ENCODE results near the gene CD247. TPM values are rescaled to one million over a fixed set of nuclear protein-coding genes. Genes with fewer than 3 reads are reported as not detected.

Gene CD247
- total and polyA plus RNA-seq, 9 of the 15 experiments (the other 6 are each of a cell fraction or from before 2014, with no cell fraction given), result 0.08 to 0.42 (median 0.28) TPM; not detected in 5

DNA sequence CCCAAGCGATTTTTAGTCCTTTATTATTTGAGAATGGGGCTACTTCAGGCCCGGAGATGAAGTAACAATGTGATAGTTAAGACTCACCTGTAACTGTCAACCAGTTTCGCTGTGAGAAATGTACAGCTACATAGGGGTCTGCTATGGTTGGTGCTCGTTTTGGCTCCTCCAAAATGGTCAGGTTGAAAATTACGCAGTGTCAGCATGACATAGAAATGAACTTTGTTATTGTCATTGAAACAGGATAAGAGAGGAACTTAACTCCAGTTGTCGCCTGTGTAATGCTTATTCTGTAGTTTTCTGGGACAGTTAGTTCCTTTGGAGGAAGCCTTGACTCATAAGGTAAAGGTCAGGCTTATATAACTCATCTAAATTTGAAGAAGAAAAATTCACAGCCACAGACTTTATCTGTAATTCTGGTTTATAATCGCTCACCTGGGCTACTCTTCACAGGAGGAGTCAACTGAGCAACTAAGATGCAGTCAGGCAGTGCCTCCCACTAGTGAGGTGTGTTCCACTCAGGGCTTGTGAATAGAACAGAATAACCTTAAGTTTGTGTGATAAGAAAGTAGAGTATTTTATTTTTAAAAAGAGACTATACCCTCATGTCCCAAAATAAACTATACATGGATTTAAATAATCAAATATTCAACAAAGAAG, 130.9 kb downstream of the CD247 start (continued):
- TF ChIP-seq, protein P1, sequence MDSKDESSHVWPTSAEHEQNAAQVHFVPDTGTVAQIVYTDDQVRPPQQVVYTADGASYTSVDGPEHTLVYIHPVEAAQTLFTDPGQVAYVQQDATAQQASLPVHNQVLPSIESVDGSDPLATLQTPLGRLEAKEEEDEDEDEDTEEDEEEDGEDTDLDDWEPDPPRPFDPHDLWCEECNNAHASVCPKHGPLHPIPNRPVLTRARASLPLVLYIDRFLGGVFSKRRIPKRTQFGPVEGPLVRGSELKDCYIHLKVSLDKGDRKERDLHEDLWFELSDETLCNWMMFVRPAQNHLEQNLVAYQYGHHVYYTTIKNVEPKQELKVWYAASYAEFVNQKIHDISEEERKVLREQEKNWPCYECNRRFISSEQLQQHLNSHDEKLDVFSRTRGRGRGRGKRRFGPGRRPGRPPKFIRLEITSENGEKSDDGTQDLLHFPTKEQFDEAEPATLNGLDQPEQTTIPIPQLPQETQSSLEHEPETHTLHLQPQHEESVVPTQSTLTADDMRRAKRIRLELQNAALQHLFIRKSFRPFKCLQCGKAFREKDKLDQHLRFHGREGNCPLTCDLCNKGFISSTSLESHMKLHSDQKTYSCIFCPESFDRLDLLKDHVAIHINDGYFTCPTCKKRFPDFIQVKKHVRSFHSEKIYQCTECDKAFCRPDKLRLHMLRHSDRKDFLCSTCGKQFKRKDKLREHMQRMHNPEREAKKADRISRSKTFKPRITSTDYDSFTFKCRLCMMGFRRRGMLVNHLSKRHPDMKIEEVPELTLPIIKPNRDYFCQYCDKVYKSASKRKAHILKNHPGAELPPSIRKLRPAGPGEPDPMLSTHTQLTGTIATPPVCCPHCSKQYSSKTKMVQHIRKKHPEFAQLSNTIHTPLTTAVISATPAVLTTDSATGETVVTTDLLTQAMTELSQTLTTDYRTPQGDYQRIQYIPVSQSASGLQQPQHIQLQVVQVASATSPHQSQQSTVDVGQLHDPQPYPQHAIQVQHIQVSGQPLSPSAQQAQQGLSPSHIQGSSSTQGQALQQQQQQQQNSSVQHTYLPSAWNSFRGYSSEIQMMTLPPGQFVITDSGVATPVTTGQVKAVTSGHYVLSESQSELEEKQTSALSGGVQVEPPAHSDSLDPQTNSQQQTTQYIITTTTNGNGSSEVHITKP (IDR thresholded peaks at IDR 0.05; ENCODE audit: partially characterized antibody), result peak; percentile 42
- TF ChIP-seq PHF21A (IDR thresholded peaks at IDR 0.05; ENCODE audit: borderline replicate concordance, low read depth) (no peak), MAFK (IDR thresholded peaks at IDR 0.05; ENCODE audit: low read length) (peak; percentile 95), LEF1 (IDR thresholded peaks at IDR 0.05) (0 out of 2 replicates have a peak, but pooled peaks have one; percentile 16), ZNF354B (CRISPR knock-in tag; IDR thresholded peaks at IDR 0.05) (no peak)

Other genes with a start within 250 kb of the CD247 start
- 115 and 139 TPM in 2 replicates for gene CREG1, start 35.2 kb upstream of the CD247 start, total RNA-seq (2014; rRNA removed)
- 161 and 179 TPM in 2 replicates for gene CREG1, start 35.2 kb upstream of the CD247 start, total RNA-seq (2014; rRNA removed; fragmentation: Illumina TruSeq; extraction: Trizol)
- 164 and 178 TPM in 2 replicates for gene CREG1, start 35.2 kb upstream of the CD247 start, total RNA-seq (2015; rRNA removed; fragmentation: Illumina TruSeq; extraction: Trizol)
- 150 and 154 TPM in 2 replicates for gene CREG1, start 35.2 kb upstream of the CD247 start, total RNA-seq (2021)
- gene CREG1, start 35.2 kb upstream of the CD247 start, polyA plus RNA-seq (2011; rRNA removed), result 272 TPM in 2 replicates
- 163 and 197 TPM in 2 replicates for gene CREG1, start 35.2 kb upstream of the CD247 start, polyA plus RNA-seq (2014; fragmentation: Illumina TruSeq; extraction: Trizol)
- 10 to 100 TPM; 45.7 to 58.2 TPM for gene CREG1, start 35.2 kb upstream of the CD247 start, polyA plus RNA-seq (2014; fragmentation: Nextera tagmentation; extraction: Ambion mirVana)
- gene CREG1, start 35.2 kb upstream of the CD247 start, polyA plus RNA-seq (2014; rRNA removed), result 176 and 186 TPM in 2 replicates
- 45.3 and 48.0 TPM in 2 replicates for gene RCSD1, start 111.7 kb upstream of the CD247 start, total RNA-seq (2014; rRNA removed)
- gene RCSD1, start 111.7 kb upstream of the CD247 start, total RNA-seq (2014; rRNA removed; fragmentation: Illumina TruSeq; extraction: Trizol), result 41.6 and 42.3 TPM in 2 replicates
- gene RCSD1, start 111.7 kb upstream of the CD247 start, total RNA-seq (2015; rRNA removed; fragmentation: Illumina TruSeq; extraction: Trizol), result 37.3 and 39.4 TPM in 2 replicates
- 41.5 and 50.9 TPM in 2 replicates for gene RCSD1, start 111.7 kb upstream of the CD247 start, total RNA-seq (2021)
- gene RCSD1, start 111.7 kb upstream of the CD247 start, polyA plus RNA-seq (2011; rRNA removed), result 64.5 and 69.8 TPM in 2 replicates
- gene RCSD1, start 111.7 kb upstream of the CD247 start, polyA plus RNA-seq (2014; fragmentation: Illumina TruSeq; extraction: Trizol), result 48.3 and 50.5 TPM in 2 replicates
- 1 to 10 TPM; 7.8 to 9.1 TPM for gene RCSD1, start 111.7 kb upstream of the CD247 start, polyA plus RNA-seq (2014; fragmentation: Nextera tagmentation; extraction: Ambion mirVana)
- 53.2 and 54.5 TPM in 2 replicates for gene RCSD1, start 111.7 kb upstream of the CD247 start, polyA plus RNA-seq (2014; rRNA removed)
- gene MPZL1, start 203.5 kb upstream of the CD247 start, total RNA-seq (2014; rRNA removed), result 46.1 and 57.8 TPM in 2 replicates
- 82.4 and 92.6 TPM in 2 replicates for gene MPZL1, start 203.5 kb upstream of the CD247 start, total RNA-seq (2014; rRNA removed; fragmentation: Illumina TruSeq; extraction: Trizol)
- gene MPZL1, start 203.5 kb upstream of the CD247 start, total RNA-seq (2015; rRNA removed; fragmentation: Illumina TruSeq; extraction: Trizol), result 63.2 and 66.5 TPM in 2 replicates
- 65.3 and 79.5 TPM in 2 replicates for gene MPZL1, start 203.5 kb upstream of the CD247 start, total RNA-seq (2021)
- gene MPZL1, start 203.5 kb upstream of the CD247 start, polyA plus RNA-seq (2011; rRNA removed), result 89.9 and 153 TPM in 2 replicates
- 64.6 and 75.9 TPM in 2 replicates for gene MPZL1, start 203.5 kb upstream of the CD247 start, polyA plus RNA-seq (2014; fragmentation: Illumina TruSeq; extraction: Trizol)
- gene MPZL1, start 203.5 kb upstream of the CD247 start, polyA plus RNA-seq (2014; fragmentation: Nextera tagmentation; extraction: Ambion mirVana), result 10 to 100 TPM; 14.5 to 20.5 TPM
- 46.5 and 46.7 TPM in 2 replicates for gene MPZL1, start 203.5 kb upstream of the CD247 start, polyA plus RNA-seq (2014; rRNA removed)